K562 (cell line): ENCODE results near the gene PACSIN1. TPM values are rescaled to one million over a fixed set of nuclear protein-coding genes. Genes with fewer than 3 reads are reported as not detected.

Experiments
- ASH1L ChIP-seq: fragments of 450-650 bp; IDR thresholded peaks from 2 replicates; pipeline ENCODE4 v1.6.1; 2018; ENCODE audit warnings: borderline replicate concordance, mild to moderate bottlenecking, low read depth; ENCODE audit not compliant: partially characterized antibody
- ATF1 ChIP-seq, 2 experiments: fragments of 450-650 bp in 1 of 2; IDR thresholded peaks; 2 replicates each; pipeline ENCODE4 v1.6.1; 2016; ENCODE audit warnings: missing compliant biosample characterization in 1 of 2, missing genetic modification characterization in 1 of 2
- C11orf30 ChIP-seq: fragments of 450-650 bp; IDR thresholded peaks from 2 replicates; pipeline ENCODE4 v1.6.1; 2016; ENCODE audit warnings: low read depth, mild to moderate bottlenecking
- CTBP1 ChIP-seq: fragments of 450-650 bp; IDR thresholded peaks from 2 replicates; pipeline ENCODE4 v1.6.1; 2016; ENCODE audit warnings: borderline replicate concordance
- EGR1 ChIP-seq: fragments of 450-650 bp; conservative IDR thresholded peaks from 2 replicates; pipeline ENCODE4 v1.6.1; 2017; ENCODE audit warnings: mild to moderate bottlenecking
- ESRRA ChIP-seq: fragments of 450-650 bp; IDR thresholded peaks from 2 replicates; pipeline ENCODE4 v1.6.1; 2014; ENCODE audit warnings: low read depth, mild to moderate bottlenecking, moderate library complexity, borderline replicate concordance
- ETS1 ChIP-seq: conservative IDR thresholded peaks from 2 replicates; pipeline ENCODE4 v1.6.1; 2011; ENCODE audit warnings: low read depth, mild to moderate bottlenecking, low read length; ENCODE audit not compliant: control insufficient read depth
- GABPB1 ChIP-seq: sonication (generic); formaldehyde crosslinking; IDR thresholded peaks from 2 replicates; pipeline ENCODE4 v1.8.0; 2022; ENCODE audit warnings: mild to moderate bottlenecking, missing genetic modification reagents
- IFI16 ChIP-seq: fragments of 250-450 bp; sonication (Bioruptor Pico); IDR thresholded peaks from 2 replicates; pipeline ENCODE4 v2.1.2; 2022; ENCODE audit warnings: mild to moderate bottlenecking, inconsistent platforms
- KAT8 ChIP-seq: fragments of 450-650 bp; IDR thresholded peaks from 2 replicates; pipeline ENCODE4 v1.6.1; 2016; ENCODE audit warnings: low read depth, mild to moderate bottlenecking
- NR2C2 ChIP-seq, 2 experiments: fragments of 200-800 bp in 1 of 2; sonication (Bioruptor generic) in 1 of 2; sonication (generic) in 1 of 2; formaldehyde crosslinking in 1 of 2; IDR thresholded peaks; 2 replicates each; pipeline versions ENCODE4 v1.6.1 to v1.8.0; 2016 to 2022; ENCODE audit warnings: mild to moderate bottlenecking in 1 of 2, missing compliant biosample characterization in 1 of 2, missing genetic modification characterization in 1 of 2, missing genetic modification reagents in 1 of 2
- POLR2B ChIP-seq: fragments of 450-650 bp; IDR thresholded peaks from 2 replicates; pipeline ENCODE4 v1.6.1; 2018; ENCODE audit warnings: low read depth; ENCODE audit not compliant: partially characterized antibody
- RREB1 ChIP-seq: fragments of 250-450 bp; sonication (Bioruptor Pico); IDR thresholded peaks from 2 replicates; pipeline ENCODE4 v1.4.0; 2020
- SMC3 ChIP-seq: conservative IDR thresholded peaks from 2 replicates; pipeline ENCODE4 v1.6.1; 2011; ENCODE audit warnings: low read depth, low read length, improper control_type of control experiment; ENCODE audit not compliant: insufficient read depth
- TEAD1 ChIP-seq, 2 experiments: fragments of 450-650 bp in 1 of 2; sonication (generic) in 1 of 2; formaldehyde crosslinking; IDR thresholded peaks; 2 replicates each; pipeline versions ENCODE4 v1.4.0 to v1.8.0; 2020 to 2022; ENCODE audit warnings: mild to moderate bottlenecking in 2 of 2, missing genetic modification reagents in 1 of 2
- TEAD4 ChIP-seq, 2 experiments: sonication (generic) in 1 of 2; formaldehyde crosslinking in 1 of 2; IDR thresholded peaks; 2 replicates each; pipeline versions ENCODE4 v1.6.1 to v1.8.0; 2012 to 2022; ENCODE audit warnings: borderline replicate concordance in 1 of 2, inconsistent platforms in 1 of 2, low read length in 1 of 2, mild to moderate bottlenecking in 1 of 2, missing genetic modification reagents in 1 of 2
- THAP7 ChIP-seq: fragments of 250-450 bp; sonication (Bioruptor Pico); IDR thresholded peaks from 2 replicates; pipeline ENCODE4 v1.5.0; 2021
- ZC3H8 ChIP-seq: fragments of 450-650 bp; IDR thresholded peaks from 2 replicates; pipeline ENCODE4 v1.6.1; 2017
- ZFP1 ChIP-seq: fragments of 450-650 bp; formaldehyde crosslinking; IDR thresholded peaks from 2 replicates; pipeline ENCODE4 v1.4.0; 2020; ENCODE audit warnings: mild to moderate bottlenecking, mixed read lengths
- ZNF354B ChIP-seq: fragments of 250-450 bp; sonication (Bioruptor Pico); IDR thresholded peaks from 2 replicates; pipeline ENCODE4 v1.4.0; 2020
- polyA plus RNA-seq, 8 experiments: library from polyadenylated mRNA; depleted of rRNA in 4 of 8; stranded (reverse) in 5 of 8; unstranded in 3 of 8; fragments of >200 nt; fragmentation: Nextera tagmentation in 2 of 8; fragmentation: Illumina TruSeq in 1 of 8; extraction: Ambion mirVana in 2 of 8; extraction: Trizol in 1 of 8; gene quantifications; 2 replicates each; pipeline versions ENCODE4 v1.2.1 to v1.2.3, GENCODE V29; 2011 to 2014; ENCODE audit warnings: inconsistent platforms in 1 of 8, missing spikeins in 1 of 8
- total RNA-seq, 7 experiments: library from RNA; depleted of rRNA in 6 of 7; stranded (reverse); fragments of >200 nt in 6 of 7; fragmentation: Illumina TruSeq in 2 of 7; extraction: Trizol in 2 of 7; gene quantifications; 2 replicates each; pipeline versions ENCODE4 v1.2.1 to v1.2.3, GENCODE V29; 2011 to 2021; ENCODE audit warnings: low replicate concordance in 1 of 7

PACSIN1 gene
- total and polyA plus RNA-seq, 9 of the 15 experiments (the other 6 are each of a cell fraction or from before 2014, with no cell fraction given), result 0.01 to 1.7 (median 0.45) TPM

GRCh38 chr6:34526992-34527728, 61.3 kb downstream of the PACSIN1 start (continued):
- TF ChIP-seq IFI16 (CRISPR knock-in tag) (no peak), ETS1 (peak; percentile 50; the same call in 1 of the 2 replicates), NR2C2 (CRISPR knock-in tag; IDR thresholded peaks at IDR 0.05) (0 out of 2 replicates have a peak, but pooled peaks have one; percentile 40), NR2C2 (tag; IDR thresholded peaks at IDR 0.05) (no peak), POLR2B (no peak), ASH1L (no peak), GABPB1 (CRISPR knock-in tag) (peak; percentile 77), CTBP1 (peak; percentile 84; the same call in 1 of the 2 replicates), C11orf30 (no peak), EGR1 (peak; percentile 10; the same call in 1 of the 2 replicates), ZNF354B (no peak), SMC3 (peak; percentile 87), TEAD1 (CRISPR knock-in tag; IDR thresholded peaks at IDR 0.05) (peak in 1 of 2 experiments; percentile 61; a peak in 1 of 4 replicates), THAP7 (CRISPR knock-in tag) (no peak), ESRRA (peak; percentile 46; the same call in 1 of the 2 replicates), ZC3H8 (no peak), ATF1 (CRISPR knock-in tag; IDR thresholded peaks at IDR 0.05) (peak; percentile 38; the same call in 1 of the 2 replicates), ATF1 (tag; IDR thresholded peaks at IDR 0.05) (peak; percentile 67), ZFP1 (CRISPR knock-in tag) (no peak), TEAD4 (IDR thresholded peaks at IDR 0.05; ENCODE audit: low read length) (peak; percentile 18), TEAD4 (CRISPR knock-in tag; IDR thresholded peaks at IDR 0.05; ENCODE audit: borderline replicate concordance) (no peak), KAT8 (no peak), RREB1 (CRISPR knock-in tag) (no peak)
